Stimulated activated CD4-positive, alpha-beta T cell treated with anti-CD3 and anti-CD28 coated beads, Interleukin-12 subunit alpha, Interleukin-12 subunit beta, amount 100 ng/mL, for 24 hours (primary cell): Measurements from ENCODE around the gene CCDC86.
"Not testable (repeated sequence)": the region's sequence is repeated elsewhere in the genome, so short reads cannot be mapped to it uniquely, and the experiment has no call there.

Experiments
- DNase-seq, 2 experiments: peaks; one replicate each; pipeline ENCODE4 v3.0.0-alpha.2; 2020; ENCODE audit warnings: low read depth in 2 of 2

Gene CCDC86, protein sequence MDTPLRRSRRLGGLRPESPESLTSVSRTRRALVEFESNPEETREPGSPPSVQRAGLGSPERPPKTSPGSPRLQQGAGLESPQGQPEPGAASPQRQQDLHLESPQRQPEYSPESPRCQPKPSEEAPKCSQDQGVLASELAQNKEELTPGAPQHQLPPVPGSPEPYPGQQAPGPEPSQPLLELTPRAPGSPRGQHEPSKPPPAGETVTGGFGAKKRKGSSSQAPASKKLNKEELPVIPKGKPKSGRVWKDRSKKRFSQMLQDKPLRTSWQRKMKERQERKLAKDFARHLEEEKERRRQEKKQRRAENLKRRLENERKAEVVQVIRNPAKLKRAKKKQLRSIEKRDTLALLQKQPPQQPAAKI

DNA sequence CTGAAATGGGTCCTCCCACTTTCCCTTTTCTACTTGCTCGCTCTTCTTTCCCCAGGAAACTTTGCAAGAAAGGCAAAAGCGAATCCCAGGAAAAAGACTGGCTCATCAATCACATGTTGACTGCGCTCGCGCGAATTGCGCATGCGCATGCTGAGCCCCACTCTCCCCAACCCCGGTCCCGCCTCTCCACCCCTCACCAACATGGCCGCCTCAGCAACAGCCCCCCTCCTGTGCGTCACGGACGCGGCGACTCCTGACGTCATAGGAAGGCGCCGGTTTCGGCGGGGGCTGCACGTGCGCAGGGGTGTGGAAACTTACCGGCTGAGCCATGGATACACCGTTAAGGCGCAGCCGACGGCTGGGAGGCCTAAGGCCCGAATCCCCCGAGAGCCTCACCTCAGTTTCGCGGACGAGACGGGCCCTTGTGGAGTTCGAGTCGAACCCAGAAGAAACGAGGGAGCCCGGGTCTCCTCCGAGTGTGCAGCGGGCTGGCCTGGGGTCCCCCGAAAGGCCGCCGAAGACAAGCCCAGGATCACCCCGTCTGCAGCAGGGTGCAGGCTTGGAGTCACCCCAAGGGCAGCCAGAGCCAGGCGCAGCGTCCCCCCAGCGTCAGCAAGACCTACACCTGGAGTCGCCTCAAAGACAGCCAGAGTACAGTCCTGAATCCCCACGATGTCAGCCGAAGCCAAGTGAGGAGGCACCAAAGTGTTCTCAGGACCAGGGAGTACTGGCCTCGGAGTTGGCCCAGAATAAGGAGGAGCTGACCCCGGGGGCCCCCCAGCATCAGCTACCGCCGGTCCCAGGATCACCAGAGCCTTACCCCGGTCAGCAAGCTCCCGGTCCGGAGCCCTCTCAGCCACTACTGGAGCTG is at the start of gene CCDC86:
TSS of gene CCDC86 (plus strand) at position 317 of the 871 bp plus-strand sequence. CDS start at position 329, 12 bp downstream.
- DNase-seq = peak; percentile 98

DNA sequence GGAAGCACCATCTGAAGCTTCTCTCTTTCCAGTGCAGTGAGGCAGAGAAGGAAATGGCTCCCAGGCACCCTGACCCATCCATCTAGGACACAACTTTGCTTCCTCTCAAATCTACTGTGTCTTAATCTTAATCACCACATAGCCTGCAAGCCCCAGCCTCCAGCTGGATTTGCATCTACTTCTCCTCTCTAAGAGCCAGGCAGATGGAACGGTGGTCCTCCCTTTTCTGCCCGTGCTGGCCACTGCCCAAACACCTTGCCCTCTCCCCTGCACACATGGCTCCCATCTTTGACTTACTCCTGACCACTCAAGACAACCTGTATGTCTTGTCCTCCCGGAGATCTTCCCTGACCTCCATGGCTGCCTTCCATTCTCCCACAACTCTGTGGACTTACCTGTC is 49.4 kb upstream of the CCDC86 start:
- DNase-seq = no peak

DNA sequence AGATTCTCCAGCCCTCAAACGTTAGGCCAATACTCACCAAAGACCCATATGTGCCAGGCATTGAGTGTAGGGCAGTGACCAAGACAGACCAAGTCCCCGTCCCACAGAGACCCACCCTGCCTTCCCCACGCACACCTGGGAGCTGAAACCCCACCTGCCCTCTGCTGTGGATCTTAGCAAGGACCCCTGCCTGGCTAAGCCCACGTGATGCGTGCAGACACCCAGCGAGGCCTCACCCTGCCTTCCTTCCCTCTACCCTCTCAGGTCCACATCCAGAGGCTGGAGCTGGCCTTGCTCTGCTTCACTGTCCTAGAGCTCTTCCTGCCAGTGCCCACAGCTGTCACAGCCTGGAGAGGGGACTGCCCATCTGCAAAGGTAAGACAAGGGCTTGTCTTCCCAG is 46.6 kb upstream of the CCDC86 start:
- no peak for DNase-seq

DNA sequence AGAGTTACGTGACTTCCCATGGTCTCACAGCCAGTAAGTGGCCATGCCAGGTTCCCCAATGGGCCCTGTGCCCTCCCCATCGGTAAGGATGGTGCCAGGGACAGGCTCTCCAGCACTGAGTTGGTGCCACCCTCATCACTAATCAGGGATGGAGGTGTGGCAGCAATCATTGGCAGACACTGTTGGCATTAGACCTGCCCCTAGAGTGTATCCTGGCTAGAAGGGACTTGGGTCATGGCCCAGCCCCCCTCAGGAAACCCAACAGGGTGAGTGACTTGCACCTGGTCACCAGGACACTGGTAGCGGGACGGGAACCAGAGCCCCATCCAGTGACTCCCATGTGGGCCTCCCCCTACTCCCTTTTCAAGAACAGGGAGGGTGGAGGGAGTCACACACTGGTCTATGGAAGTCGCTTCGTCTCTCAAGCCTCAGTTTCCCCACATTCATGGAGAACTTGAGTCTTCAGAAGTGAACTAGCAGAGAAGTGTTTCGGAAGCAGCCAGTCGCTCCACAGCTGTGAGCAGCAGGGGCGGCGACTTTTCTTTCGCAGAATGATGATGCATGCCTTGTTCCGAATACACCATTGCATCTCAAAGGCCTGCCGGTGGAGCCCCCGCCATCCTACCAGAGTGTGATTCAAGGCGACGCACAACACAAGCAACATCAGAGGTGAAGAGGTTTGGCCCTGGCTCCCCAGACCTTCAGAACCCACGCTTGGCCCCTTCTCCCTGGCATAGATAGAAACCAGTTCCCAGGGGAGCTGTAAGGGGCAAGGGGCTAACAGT is 43.9 kb upstream of the CCDC86 start:
- no peak for DNase-seq

DNA sequence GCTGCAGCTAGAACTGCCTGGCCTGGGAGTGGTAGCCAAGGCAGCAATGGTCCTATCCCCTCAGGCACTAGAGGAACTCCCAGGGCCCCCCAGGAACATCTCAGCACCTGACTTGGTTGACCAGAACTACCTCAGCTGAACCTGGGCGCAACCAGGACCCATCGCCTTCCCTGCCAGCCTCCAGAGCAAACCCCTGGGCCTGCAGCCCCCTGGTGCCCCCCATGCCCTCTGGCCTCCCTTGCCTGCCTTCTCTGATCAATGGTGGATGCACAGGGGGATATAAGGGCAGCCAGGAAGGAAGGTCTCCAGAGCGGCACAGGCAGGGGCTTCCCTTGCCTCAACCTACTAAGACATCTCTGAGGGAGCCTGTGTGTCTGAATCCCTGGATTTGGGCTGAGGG is 43.3 kb upstream of the CCDC86 start:
- no peak for DNase-seq

DNA sequence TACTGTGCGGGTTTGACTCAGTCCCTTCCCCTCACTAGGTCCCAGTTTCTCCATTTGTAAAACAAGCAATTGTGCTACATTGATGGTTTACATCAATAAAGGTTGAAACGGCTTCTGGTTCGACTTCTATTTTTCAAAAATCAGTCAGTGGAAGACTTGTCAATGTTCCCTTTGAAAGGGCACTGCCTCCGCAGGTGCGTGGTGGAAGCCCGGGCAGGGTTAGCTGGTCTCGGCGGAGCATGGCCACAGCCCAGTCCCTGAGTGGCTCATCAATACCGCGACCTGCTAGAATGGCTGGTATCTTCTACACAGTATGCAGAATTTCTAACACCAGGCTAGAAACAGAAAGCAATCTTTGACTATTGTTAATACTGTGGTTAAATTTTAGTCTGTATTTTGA is 40.7 kb upstream of the CCDC86 start:
- no peak for DNase-seq

DNA sequence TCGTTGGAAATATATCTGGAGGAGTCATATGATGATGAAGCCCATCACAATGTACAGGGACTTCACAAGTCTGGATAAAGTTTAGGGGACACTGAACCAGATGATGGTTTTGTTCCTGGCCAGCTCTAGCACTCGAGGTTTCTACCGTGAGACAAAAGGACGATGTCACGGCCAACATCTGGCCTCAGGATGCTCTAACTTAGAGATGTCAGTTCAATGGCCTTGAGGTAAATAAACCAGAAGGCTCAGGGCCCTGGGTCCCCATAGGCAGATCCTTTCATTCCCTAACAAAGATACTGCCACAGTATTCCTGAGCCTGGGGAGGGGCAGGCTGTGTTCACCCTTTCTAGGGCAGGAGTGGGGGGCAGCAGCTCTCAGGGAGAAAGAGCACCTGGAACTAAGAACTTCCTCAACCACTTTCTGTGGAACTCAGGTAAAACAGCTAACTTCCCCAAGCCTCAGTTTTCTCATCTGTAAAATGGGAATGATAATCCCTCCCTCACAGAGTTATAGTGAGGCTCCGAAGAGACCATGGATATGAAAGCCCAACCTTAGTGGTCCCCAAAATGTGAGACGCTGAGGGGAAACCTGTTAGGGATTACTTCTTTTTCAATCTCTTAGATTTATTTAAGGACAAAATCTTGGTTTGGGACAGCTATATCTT is 38.5 kb upstream of the CCDC86 start:
- no peak for DNase-seq

DNA sequence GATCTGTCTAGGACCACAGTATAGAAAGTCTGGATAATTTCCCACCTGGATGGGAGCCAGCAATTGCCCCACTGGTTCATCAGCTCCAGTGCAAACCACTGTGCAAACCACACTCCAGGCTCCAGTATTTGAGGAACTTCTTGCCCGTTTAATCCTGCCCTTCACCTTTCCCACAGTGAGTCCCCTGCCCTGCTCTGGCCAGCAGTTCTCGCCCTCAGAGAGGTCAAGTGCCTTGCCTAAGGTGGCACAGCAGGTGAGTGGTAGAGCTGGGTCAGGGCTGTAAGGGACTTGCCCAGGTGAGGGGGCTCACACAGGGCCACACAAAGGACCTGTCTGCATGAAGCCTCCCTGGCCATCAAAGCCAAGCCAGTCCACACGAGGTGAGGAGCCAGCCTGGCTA is 32.7 kb upstream of the CCDC86 start:
- DNase-seq = no peak

DNA sequence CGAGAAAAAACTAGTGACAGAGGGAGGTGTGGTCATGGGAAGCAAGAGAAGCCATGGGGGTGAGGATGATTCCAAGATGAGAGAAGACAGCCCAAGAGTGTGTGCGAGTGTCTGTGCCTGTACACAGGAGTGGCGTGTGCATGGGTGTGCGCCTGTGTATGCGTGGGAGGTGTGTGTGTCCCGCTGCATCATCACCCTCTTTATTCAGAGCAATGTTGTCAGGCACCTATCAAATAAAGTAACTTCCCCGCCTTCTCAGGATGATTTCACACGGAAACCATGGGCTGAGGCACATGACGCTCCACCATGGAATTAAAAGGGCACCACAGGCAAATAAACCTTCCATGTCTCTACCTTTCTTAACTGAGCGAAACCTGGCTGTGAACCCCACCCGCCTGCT is 32.2 kb upstream of the CCDC86 start:
- DNase-seq = no peak

DNA sequence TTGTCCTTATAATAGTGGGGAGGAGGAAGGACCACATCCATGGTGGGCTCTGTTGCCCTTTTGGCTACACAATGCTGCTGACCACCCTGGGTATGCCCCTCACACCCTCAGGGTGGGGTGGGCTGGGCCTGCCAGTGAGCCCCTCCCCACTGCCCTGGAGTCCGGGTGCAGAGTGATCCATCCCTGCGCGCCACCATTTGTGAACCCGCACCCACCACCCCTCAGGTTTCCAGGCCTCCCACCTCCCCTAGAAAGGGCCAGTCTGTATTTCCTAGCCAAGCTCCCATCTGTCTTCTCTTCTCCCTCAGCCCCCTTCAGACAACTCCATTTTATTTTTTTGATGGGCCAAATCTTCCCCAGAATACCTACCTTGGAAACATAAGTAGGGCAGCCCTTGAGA is 31.8 kb upstream of the CCDC86 start:
- no peak for DNase-seq

DNA sequence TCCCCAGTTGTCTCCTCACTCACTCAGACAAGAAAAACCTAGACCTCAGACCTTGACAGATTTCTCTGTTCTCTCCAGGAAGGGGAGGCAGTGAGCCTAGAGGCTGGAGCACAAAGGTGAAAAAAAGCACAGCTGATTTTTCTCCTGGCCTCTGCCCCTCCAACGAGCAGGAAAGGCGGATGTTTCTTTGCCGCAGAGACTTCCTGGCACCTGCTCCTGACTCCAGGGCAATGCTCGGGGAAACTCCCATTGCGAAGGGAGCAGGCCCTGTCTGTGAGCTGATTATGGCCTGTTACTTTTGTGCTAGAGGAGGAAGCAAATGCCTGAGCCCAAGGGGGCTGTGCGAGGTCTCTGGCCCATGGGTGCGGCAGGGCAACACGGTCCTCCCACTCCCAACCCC is 31.3 kb upstream of the CCDC86 start:
- DNase-seq = no peak

DNA sequence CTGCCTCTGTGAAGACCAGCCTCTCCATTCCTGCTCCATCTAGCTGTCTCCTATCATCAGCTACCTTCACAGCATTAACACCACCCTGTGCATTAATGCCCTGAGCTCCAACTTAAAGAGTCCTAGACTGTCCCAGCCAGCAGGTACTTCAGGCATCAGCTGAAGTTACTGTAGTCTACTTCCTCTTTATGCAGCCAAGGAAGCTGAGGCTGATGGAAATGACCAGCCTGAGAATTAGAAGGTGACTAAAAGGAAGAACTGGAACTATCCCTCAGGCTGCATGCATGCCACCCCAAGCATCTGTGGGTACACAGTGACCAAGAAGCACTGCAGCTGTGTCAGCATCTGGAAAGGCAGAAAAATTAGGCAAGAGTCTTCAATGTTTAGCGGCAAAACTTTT is 28.6 kb upstream of the CCDC86 start:
- DNase-seq = no peak

DNA sequence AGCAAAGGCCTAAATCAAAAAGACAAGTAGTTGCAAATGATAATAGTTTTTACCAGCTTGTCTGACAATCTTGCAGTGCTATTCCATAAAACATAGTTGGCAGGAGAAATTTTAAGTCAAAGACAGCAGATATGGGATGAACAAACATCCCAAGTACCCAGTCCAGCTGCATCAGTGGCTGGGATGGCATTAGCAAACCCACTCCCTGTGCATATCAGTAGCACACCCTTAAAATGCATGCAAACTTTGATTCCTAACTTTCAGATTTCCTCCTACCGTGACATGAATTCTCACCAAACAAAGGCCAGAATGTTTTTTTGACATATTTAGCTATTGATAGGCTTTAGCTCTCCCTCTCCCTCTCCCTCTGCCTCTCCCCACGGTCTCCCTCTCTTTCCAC is 27.8 kb upstream of the CCDC86 start:
- no peak for DNase-seq

DNA sequence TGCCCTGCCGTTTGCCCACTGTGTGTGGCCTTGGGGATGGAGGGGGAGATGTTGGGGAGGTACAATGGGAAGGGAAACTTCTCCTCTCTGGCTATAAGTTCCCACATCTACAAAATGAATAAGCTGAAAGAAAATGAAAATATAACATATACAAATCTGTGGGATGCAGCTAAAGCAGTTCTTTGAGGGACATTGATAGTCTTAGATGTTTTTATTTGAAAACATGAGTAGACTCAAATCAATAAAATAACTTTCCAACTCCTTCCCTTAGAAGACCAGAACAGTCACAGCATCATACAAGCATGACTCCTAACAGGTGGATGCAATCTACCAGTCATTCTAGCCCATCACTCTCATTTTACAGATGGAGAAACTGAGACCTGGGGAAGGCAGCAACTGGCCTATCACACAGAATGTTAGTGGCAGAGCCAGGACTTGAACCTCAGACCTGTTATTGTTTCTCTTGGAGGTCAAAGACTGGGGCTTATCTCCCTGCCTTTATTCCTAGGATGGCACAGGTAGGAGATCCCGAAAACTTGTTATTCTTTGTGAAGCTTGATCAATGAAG is 25.2 kb upstream of the CCDC86 start:
- no peak for DNase-seq

DNA sequence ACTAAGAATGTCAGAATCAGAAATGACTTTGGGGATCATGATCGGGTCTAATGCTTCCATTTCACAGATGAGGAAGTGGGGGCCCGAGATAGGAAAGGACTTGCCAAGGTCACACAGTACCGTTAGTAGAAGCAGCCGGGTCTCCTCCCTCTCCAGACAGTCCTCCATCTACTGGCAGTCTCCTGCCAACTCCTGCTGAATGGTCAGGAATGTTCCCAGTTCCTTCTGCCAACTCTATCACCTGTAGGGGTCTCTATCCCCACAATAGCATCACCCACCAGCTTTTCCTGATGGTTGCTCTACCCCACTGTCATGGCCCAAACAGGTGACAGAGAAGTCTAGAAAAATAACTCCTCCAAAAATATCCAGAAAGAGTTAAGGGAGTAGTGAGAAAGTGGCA is 23.9 kb upstream of the CCDC86 start:
- no peak for DNase-seq

DNA sequence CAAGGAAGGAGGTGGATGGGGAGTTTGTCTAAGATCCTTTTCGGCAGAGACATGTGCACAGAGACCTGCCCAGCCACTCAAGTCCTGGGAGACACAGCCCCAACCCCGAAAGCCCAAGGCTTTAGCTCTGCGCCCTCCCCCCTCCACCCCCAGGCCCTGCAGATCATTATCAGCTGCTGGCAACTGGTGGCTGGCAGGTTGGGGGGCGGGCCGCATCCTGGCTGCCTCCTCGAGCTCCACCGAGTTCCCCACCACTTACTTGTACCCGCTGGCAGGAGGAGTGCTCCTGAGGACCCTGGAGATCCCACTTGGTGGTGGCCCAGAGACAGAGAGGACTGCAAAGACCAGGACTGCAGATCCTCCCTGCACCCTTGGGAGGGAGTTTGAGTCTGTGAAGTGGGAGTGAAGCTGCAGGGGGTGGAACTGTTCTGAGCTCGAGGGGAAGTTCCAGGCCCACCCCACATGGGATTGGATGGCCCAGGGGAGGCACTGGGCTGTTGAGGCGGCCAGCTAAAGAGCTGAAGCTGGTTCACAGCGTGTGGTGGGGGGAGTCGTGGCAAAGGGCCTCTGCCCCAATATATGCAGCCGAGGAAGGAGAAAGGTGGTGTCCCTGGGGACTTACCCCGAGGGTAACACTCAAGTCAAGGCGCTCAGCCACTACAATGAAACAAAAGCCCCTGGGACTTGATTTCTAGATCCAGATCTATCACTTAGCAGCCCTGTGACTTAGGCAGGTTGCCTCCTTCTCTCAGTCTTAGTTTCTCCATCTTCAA is 19.9 kb upstream of the CCDC86 start:
- no peak for DNase-seq

DNA sequence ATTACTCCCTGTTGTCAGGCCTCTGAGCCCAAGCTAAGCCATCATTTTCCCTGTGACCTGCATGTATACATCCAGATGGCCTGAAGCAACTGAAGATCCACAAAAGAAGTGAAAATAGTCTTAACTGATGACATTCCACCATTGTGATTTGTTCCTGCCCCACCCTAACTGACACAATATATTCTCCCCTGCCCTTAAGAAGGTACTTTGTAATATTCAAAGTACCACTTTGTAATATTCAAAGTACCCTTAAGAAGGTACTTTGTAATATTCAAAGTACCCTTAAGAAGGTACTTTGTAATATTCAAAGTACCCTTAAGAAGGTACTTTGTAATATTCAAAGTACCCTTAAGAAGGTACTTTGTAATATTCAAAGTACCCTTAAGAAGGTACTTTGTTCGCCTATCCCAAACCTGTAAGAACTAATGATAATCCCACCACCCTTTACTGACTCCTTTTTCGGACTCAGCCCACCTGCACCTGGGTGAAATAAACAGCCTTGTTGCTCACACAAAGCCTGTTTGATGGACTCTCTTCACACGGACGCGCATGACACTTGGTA is 18.1 kb upstream of the CCDC86 start:
- DNase-seq = not testable (repeated sequence)

DNA sequence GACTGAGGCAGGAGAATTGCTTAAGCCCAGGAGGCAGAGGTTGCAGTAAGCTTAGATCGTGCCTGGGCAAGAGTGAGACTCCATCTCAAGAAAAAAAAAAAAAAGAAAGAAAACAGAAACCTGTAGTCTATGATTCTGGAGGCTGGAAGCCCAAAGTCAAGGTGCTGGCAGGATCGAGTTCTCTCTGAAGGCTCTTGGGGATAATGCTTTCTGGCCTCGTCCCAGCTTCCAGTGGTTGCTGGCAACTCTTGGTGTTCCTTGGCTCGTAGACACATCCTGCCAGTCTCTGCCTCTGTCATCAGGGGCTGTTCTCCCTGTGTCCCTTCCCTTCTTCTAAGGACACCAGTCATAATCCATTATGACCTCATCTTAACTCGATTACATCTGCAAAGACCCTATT is 16.8 kb upstream of the CCDC86 start:
- no peak for DNase-seq

DNA sequence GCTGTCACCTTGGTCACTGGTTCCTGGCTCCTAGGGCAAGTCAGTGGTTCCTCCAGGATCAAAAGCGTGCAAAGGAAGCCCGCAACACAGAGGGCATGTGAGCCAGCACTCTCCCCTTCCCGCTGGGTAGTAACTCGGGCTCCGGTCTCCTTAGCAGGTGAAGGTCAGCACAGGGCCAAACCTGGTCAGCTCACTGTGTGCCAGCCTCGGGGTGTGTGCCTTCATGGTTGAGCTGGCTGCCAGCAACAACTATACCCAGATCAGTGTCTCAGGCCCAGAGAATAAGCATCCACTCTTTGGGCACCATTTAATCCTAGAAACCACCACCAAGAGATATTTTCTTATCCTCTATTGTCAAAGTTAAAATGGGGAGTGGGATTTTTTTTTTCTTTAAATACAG is 16.1 kb upstream of the CCDC86 start:
- DNase-seq = no peak

DNA sequence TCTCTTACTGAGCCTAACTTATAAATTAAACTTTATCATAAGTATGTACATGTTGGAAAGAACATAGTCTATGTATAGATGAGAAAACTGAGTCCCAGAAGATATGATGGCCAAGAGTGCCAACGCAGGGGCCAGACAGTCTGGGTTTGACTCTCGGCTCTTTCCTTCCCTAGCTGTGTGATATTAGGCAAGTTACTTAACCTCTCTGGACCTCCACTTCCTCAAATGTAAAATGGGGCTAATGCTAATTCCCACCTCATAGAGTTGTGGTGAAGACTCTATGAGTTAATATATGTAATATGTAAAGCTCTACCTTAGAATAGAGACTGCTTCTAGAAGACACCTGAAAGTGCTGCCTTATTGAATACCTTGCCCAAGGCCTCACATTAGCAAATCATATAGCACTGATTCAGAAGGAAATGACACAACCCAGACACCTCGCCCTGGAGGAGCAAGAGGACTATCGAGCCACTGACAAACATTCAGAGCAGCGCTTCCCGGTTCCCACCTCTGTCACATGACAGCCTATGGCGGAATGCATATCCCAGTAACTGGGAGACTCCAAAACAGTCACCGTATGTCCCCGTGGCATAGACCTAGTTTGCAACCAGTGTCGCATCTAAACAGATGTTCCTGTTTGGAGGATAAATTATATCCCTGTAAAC is 11.3 kb upstream of the CCDC86 start:
- no peak for DNase-seq
